Endothelial cell of umbilical vein (primary cell): ENCODE data around the gene PTGES. TPM values are rescaled to one million over a fixed set of nuclear protein-coding genes. Genes with fewer than 3 reads are reported as not detected.

Experiments
- BruUV-seq: library from RNA; stranded (reverse); fragments of 400-500 nt; replicated peaks from 2 replicates; lab custom pipeline; 2021; lab: Mats Ljungman, UMichigan
- CTCF ChIA-PET: fragments of 300-600, 350-600 bp; sonication (Branson Sonifier 250); formaldehyde crosslinking; loops from one replicate; lab custom pipeline; 2021; ENCODE audit warnings: antibody characterized with exemption, inconsistent platforms; lab: Charles Lee
- POLR2A ChIA-PET: fragments of 300-600, 350-600 bp; sonication (Branson Sonifier 250); formaldehyde crosslinking; loops from one replicate; lab custom pipeline; 2021; ENCODE audit warnings: antibody characterized with exemption, inconsistent platforms; lab: Charles Lee
- DNase-seq: peaks from one replicate; pipeline ENCODE4 v3.0.0-alpha.2; 2011; ENCODE audit warnings: low read depth, low spot score
- FAIRE-seq: peaks from 2 replicates; lab custom pipeline; 2011; peaks lifted over from hg19 to GRCh38; lab: Jason Lieb, UNC
- H2AFZ ChIP-seq: 2 replicates; pipeline ENCODE4 v1.6.0; 2012; ENCODE audit warnings: low read depth, low read length, control low read depth, inconsistent platforms
- H3K27ac ChIP-seq: 2 replicates; pipeline ENCODE4 v1.5.1; 2011; ENCODE audit warnings: low read depth, mild to moderate bottlenecking, control low read depth, low read length, moderate library complexity; ENCODE audit not compliant: insufficient read depth
- H3K27me3 ChIP-seq, 2 experiments: 2 replicates each; pipeline versions ENCODE4 v1.6.0 to v1.6.1; 2011; ENCODE audit warnings: low read length in 2 of 2, mixed read lengths in 1 of 2; ENCODE audit not compliant: control insufficient read depth in 2 of 2, insufficient read depth in 2 of 2
- H3K36me3 ChIP-seq, 2 experiments: 2 replicates in 1 of 2; 3 replicates in 1 of 2; pipeline ENCODE4 v1.5.1; 2011; ENCODE audit warnings: low read length in 2 of 2, mild to moderate bottlenecking in 1 of 2, moderate library complexity in 1 of 2; ENCODE audit not compliant: control insufficient read depth in 2 of 2, insufficient read depth in 2 of 2; ENCODE audit errors: extremely low read depth in 1 of 2
- H3K4me1 ChIP-seq: 3 replicates; pipeline ENCODE4 v1.5.1; 2011; ENCODE audit warnings: mild to moderate bottlenecking, low read length; ENCODE audit not compliant: control insufficient read depth, insufficient read depth; ENCODE audit errors: extremely low read depth
- H3K4me2 ChIP-seq: 2 replicates; pipeline ENCODE4 v1.6.1; 2011; ENCODE audit warnings: low read length, control low read depth, mixed read lengths; ENCODE audit not compliant: insufficient read depth
- H3K4me3 ChIP-seq, 3 experiments: fragments of 200-600 bp in 1 of 3; sonication (generic), shearing (Covaris generic) in 1 of 3; replicated peaks in 1 of 3; 2 replicates each; pipeline ENCODE4 v1.5.1; 2011 to 2016; ENCODE audit warnings: control low read depth in 3 of 3, low read length in 3 of 3, mild to moderate bottlenecking in 2 of 3, inconsistent platforms in 1 of 3, low read depth in 1 of 3, moderate library complexity in 1 of 3; ENCODE audit not compliant: insufficient read depth in 1 of 3
- H3K79me2 ChIP-seq: 2 replicates; pipeline ENCODE4 v1.6.0; 2012; ENCODE audit warnings: low read length, inconsistent platforms; ENCODE audit not compliant: control insufficient read depth, insufficient read depth
- H3K9ac ChIP-seq: replicated peaks from 2 replicates; pipeline ENCODE3; 2011; ENCODE audit warnings: low read length, control low read depth; ENCODE audit not compliant: insufficient read depth; ENCODE audit errors: extremely low read depth
- H3K9me1 ChIP-seq: replicated peaks from 3 replicates; pipeline ENCODE4 v1.6.0; 2011; ENCODE audit warnings: mild to moderate bottlenecking, low read length; ENCODE audit not compliant: control insufficient read depth, insufficient read depth; ENCODE audit errors: extremely low read depth
- H3K9me3 ChIP-seq: replicated peaks from 2 replicates; pipeline ENCODE4 v1.5.1; 2012; ENCODE audit warnings: low read length, inconsistent platforms; ENCODE audit not compliant: control insufficient read depth, insufficient read depth
- H4K20me1 ChIP-seq: replicated peaks from 2 replicates; pipeline ENCODE3; 2011; ENCODE audit warnings: mild to moderate bottlenecking, low read length; ENCODE audit not compliant: control insufficient read depth, insufficient read depth; ENCODE audit errors: extremely low read depth
- CTCF ChIP-seq, 2 donors: IDR thresholded peaks; 1 replicate in 1 of 2; 2 replicates in 1 of 2; pipeline ENCODE4 v1.5.1; 2011; ENCODE audit warnings: low read length in 2 of 2, mild to moderate bottlenecking in 2 of 2, moderate library complexity in 2 of 2, control low read depth in 1 of 2, inconsistent platforms in 1 of 2, low read depth in 1 of 2; ENCODE audit not compliant: insufficient read depth in 1 of 2; ENCODE audit errors: extremely low read depth in 1 of 2
- EZH2 ChIP-seq: IDR thresholded peaks from 2 replicates; pipeline ENCODE4 v1.6.1; 2012; ENCODE audit warnings: borderline replicate concordance, low read depth, mild to moderate bottlenecking, moderate library complexity, low read length, inconsistent platforms; ENCODE audit not compliant: severe bottlenecking
- FOS ChIP-seq: IDR thresholded peaks from 2 replicates; pipeline ENCODE4 v1.6.1; 2011; ENCODE audit warnings: mild to moderate bottlenecking, low read length, moderate library complexity, borderline replicate concordance; ENCODE audit not compliant: insufficient read depth
- GATA2 ChIP-seq: IDR thresholded peaks from 2 replicates; pipeline ENCODE4 v1.7.0; 2011; ENCODE audit warnings: low read depth, mild to moderate bottlenecking, moderate library complexity, mixed read lengths, low read length; ENCODE audit not compliant: insufficient read length, insufficient read depth
- JUN ChIP-seq: IDR thresholded peaks from 2 replicates; pipeline ENCODE4 v1.6.1; 2011; ENCODE audit warnings: borderline replicate concordance, low read depth; ENCODE audit not compliant: insufficient read length, insufficient read depth
- MAX ChIP-seq: IDR thresholded peaks from 2 replicates; pipeline ENCODE4 v1.6.1; 2011; ENCODE audit not compliant: insufficient read depth, insufficient read length
- MYC ChIP-seq: IDR thresholded peaks from one replicate; pipeline ENCODE4 v1.6.1; 2011; ENCODE audit warnings: mild to moderate bottlenecking, low read depth, low read length
- POLR2A ChIP-seq: IDR thresholded peaks from 2 replicates; pipeline ENCODE4 v1.6.1; 2012; ENCODE audit warnings: low read depth, mild to moderate bottlenecking, control low read depth, low read length
- POLR2AphosphoS5 ChIP-seq: IDR thresholded peaks from 2 replicates; pipeline ENCODE4 v1.6.1; 2012; ENCODE audit warnings: low read depth, mild to moderate bottlenecking, control low read depth, low read length, moderate library complexity; ENCODE audit not compliant: insufficient read depth
- dilution Hi-C: fragments of 300-500 bp; cut with MboI; formaldehyde crosslinking; loops from one replicate; pipeline ENCODE4 v1.15.0; 2019; ENCODE audit warnings: low sequenced_read_pairs; ENCODE audit not compliant: extremely low pct_ligation_motif_present
- intact Hi-C: fragments of 100-400 bp; cut with micrococcal nuclease; formaldehyde crosslinking; loops from one replicate; pipeline ENCODE4 v1.10.0; 2022
- polyA plus RNA-seq, 4 experiments: library from polyadenylated mRNA; depleted of rRNA in 3 of 4; stranded (reverse) in 3 of 4; unstranded in 1 of 4; fragments of >200 nt; gene quantifications; 2 replicates each; pipeline versions ENCODE4 v1.2.1 to v1.2.3, GENCODE V29; 2011 to 2012; ENCODE audit warnings: missing spikeins in 1 of 4
- total RNA-seq: library from RNA; stranded (reverse); gene quantifications from 2 replicates; pipeline ENCODE4 v1.2.3, GENCODE V29; 2021

PTGES gene
- total and polyA plus RNA-seq, 2 donors (not counting 3 experiments of a cell fraction or from before 2014, with no cell fraction given) = not detected

DNA sequence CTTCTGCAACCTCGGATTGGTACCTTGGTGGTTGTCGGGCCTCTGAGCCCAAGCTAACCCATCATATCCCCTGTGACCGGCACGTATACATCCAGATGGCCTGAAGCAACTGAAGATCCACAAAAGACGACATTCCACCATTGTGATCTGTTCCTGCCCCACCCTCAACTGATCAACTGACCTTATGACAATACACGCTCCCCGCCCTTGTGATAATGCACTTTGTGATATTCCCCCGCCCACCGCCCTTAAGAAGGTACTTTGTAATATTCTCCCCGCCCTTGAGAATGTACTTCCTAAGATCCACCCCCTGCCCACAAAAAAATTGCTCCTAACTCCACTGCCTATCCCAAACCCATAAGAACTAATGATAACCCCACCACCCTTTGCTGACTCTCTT, 33.6 kb upstream of the PTGES start:
- ChIA-PET POLR2A (no interaction called here), CTCF (interaction anchor here (0.6 to 8.2 kb wide), 3 partner anchors 10 to 60 kb away, joined by 3 to 127 read pairs (median 67); no protein-coding TSS in a partner anchor)
- Histone ChIP-seq H3K4me3 (no peak overlapping the region), H3K9me1 (no peaks in the 10 kb centered on the region), H4K20me1 (no peaks in the 10 kb centered on the region), H3K27me3 (no peaks in the 10 kb centered on the region), H2AFZ (no peak overlapping the region), H3K4me2 (no peak overlapping the region), H3K27ac (no peak overlapping the region), H3K79me2 (no peaks in the 10 kb centered on the region), H3K4me1 (no peaks in the 10 kb centered on the region), H3K9me3 (no peaks in the 10 kb centered on the region), H3K36me3 (no peaks in the 10 kb centered on the region), H3K9ac (no peak overlapping the region)
- intact Hi-C loops (no loop called here), dilution Hi-C loops (no loop called here)
- no peak for DNase-seq
- no peak for FAIRE-seq
- BruUV-seq = no TSS peak
- TF ChIP-seq POLR2AphosphoS5 = no peak

DNA sequence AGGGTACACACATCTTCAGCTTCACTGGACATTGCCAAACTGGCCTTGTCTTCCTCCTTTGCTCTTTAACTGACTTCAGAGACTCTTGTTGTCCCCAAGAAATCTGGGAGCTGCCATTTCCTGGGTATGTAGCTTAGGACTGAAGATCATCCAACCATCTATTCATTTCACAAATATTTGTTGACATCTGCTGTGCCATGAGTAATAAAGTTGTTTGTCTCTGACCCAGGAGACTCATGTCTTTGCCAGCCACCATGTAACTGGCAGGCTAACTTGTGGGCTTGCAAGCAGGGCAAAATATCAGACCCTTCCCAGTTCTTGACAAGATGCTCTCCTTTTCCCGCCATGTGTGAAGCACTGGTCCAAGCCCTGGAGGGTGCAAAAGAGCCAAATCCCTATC, 33.0 kb upstream of the PTGES start:
- Histone ChIP-seq H3K27me3 (no peaks in the 10 kb centered on the region), H3K4me2 (no peak overlapping the region), H3K9me1 (no peaks in the 10 kb centered on the region), H3K79me2 (no peaks in the 10 kb centered on the region), H3K36me3 (no peaks in the 10 kb centered on the region), H3K9ac (no peak overlapping the region), H3K27ac (no peak overlapping the region), H4K20me1 (no peaks in the 10 kb centered on the region), H3K9me3 (no peaks in the 10 kb centered on the region), H2AFZ (no peak overlapping the region), H3K4me3 (no peak overlapping the region), H3K4me1 (no peaks in the 10 kb centered on the region)
- no TSS peak for BruUV-seq
- ChIA-PET CTCF (interaction anchor here (1.8 to 8.2 kb wide), 3 partner anchors 10 to 60 kb away, joined by 3 to 127 read pairs (median 67); no protein-coding TSS in a partner anchor), POLR2A (no interaction called here)
- FAIRE-seq (no peak), DNase-seq (no peak)
- dilution Hi-C loops = no loop called here
- TF ChIP-seq FOS (no peak), JUN (no peak), POLR2AphosphoS5 (no peak), GATA2 (no peak), MYC (no peak), EZH2 (no peak), MAX (no peak), POLR2A (no peak), CTCF (IDR thresholded peaks at IDR 0.05; ENCODE audit: extremely low read depth in 1 of 2, insufficient read depth in 1 of 2, low read depth in 1 of 2, low read length in 2 of 2) (no peak)
- intact Hi-C loops = no loop called here
